ENCODE results near the gene PAFAH1B1.
"Not testable (repeated sequence)": the region's sequence is repeated elsewhere in the genome, so short reads cannot be mapped to it uniquely, and the experiment has no call there.

Gene PAFAH1B1

DNA sequence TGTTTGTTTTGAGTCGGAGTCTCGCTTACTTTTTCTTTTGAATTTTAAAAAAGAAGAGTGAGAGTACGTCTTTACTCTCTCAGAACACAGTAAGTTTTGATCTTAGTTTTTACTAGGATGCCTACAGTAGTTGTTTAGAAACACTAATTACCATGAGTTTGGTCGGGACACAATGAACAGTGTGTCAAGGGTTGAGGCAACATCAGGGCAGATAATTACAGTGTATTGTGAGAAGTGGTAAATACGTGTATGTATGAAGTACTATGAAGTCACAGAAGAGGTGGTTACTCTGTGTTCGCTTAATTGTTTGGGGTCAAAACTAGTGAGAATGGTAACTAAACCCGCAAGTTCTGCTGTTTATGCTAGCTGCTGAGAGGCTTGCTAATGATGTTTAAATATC, 18.2 kb downstream of the PAFAH1B1 start:
- H3K27ac ChIP-seq, result no peak overlapping the region
- TF ChIP-seq, protein P1, sequence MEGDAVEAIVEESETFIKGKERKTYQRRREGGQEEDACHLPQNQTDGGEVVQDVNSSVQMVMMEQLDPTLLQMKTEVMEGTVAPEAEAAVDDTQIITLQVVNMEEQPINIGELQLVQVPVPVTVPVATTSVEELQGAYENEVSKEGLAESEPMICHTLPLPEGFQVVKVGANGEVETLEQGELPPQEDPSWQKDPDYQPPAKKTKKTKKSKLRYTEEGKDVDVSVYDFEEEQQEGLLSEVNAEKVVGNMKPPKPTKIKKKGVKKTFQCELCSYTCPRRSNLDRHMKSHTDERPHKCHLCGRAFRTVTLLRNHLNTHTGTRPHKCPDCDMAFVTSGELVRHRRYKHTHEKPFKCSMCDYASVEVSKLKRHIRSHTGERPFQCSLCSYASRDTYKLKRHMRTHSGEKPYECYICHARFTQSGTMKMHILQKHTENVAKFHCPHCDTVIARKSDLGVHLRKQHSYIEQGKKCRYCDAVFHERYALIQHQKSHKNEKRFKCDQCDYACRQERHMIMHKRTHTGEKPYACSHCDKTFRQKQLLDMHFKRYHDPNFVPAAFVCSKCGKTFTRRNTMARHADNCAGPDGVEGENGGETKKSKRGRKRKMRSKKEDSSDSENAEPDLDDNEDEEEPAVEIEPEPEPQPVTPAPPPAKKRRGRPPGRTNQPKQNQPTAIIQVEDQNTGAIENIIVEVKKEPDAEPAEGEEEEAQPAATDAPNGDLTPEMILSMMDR (IDR thresholded peaks at IDR 0.05), result no peak
- intact Hi-C loops (cut with DNase I; ENCODE audit: low total_unique reads), result no loop called here
- H3K4me3 ChIP-seq, result no peak overlapping the region
- no peak for DNase-seq
- H3K27me3 ChIP-seq, result no peaks in the 10 kb centered on the region
- H3K4me1 ChIP-seq, result peaks cover 0 to 83% (median 38%) of the 10 kb centered on the region in 4 donors
- no peaks in the 10 kb centered on the region for H3K36me3 ChIP-seq
- H3K9me3 ChIP-seq, result no peaks in the 10 kb centered on the region

DNA sequence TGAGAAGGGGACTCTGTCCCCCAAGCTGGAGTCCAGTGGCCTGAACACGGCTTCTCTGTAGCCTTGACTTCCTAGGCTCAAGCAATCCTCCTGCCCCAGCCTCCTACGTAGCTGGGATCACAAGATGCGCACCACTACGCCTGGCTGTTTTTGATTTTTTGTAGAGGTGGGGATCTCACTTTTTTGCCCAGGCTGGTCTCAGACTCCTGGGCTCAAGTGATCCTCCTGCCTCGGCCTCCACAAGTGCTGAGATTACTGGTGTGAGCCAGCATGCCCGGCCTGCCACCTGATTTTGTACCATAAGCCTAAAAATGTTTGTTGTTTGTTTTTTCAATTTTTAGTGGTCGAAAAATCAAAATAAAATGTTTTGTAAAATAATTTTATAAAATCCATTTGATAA, 19.2 kb downstream of the PAFAH1B1 start:
- DNase-seq, result no peak
- peaks cover 0 to 83% (median 37%) of the 10 kb centered on the region in 4 donors for H3K4me1 ChIP-seq
- no peak overlapping the region for H3K27ac ChIP-seq
- H3K9me3 ChIP-seq, result no peaks in the 10 kb centered on the region
- no peaks in the 10 kb centered on the region for H3K36me3 ChIP-seq
- intact Hi-C loops (cut with DNase I; ENCODE audit: low total_unique reads), result no loop called here
- H3K27me3 ChIP-seq, result no peaks in the 10 kb centered on the region
- TF ChIP-seq, protein P1 (IDR thresholded peaks at IDR 0.05), result no peak
- H3K4me3 ChIP-seq, result no peak overlapping the region

DNA sequence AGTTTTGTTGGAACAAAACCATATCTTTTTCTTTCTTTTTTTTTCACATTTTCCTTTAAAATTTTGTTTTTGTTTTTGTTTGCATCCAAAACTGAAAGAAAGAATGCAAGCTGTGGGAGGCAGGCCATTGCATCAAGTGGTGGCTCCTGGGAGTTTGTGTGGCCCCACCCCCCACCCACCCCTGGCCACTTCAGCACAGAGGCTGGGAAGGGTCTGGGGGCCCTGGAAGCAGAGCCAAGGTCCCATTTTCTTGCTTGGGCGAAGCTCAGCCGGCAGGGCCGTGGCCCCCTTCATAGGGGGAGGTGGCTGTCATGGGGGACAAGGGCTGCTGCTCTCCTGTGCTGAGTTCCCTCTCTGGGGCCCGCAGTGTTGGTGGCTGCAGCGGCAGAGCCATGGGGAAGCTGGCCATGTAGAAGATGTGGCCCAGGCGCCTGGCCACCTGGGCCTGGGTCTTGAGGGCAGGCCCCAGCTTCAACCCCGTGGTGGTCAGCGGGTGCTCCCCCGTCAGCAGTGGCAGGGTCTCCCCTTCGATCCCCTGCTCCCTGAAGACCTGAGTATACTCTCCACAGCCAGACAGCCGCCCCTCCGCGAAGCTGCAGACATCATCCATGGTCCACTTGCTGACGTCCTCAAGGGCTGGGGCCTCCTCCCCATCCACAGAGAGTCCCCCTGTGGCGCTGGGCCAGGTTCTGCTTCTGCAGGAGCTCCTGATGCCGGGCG, 19.8 kb downstream of the PAFAH1B1 start:
- Histone ChIP-seq H3K9me3 (no peaks in the 10 kb centered on the region), H3K36me3 (no peaks in the 10 kb centered on the region), H3K27ac (no peak overlapping the region), H3K4me3 (no peak overlapping the region), H3K27me3 (no peaks in the 10 kb centered on the region), H3K4me1 (peaks cover 0 to 84% (median 36%) of the 10 kb centered on the region in 4 donors)
- intact Hi-C loops (cut with DNase I; ENCODE audit: low total_unique reads), result no loop called here
- TF ChIP-seq, protein P1 (IDR thresholded peaks at IDR 0.05), result no peak
- no peak for DNase-seq

DNA sequence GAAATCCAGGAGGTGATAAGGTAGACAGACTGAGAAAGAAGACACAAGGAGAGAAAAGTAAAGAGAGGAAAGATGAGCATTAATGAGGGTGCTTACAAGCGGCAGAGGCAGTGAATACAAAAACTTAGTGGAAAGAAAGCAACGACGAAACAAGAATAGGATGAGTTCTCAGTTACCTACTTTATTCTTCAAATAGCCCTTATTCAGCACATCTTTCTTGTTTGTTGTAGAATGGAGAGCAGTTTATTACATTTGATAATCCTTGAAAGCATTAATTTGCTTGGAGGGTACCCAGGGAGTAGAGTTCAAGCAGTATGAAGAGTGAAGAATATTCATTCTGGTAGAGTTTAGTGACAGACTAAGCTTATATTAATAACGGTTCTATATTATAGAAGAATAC, 22.4 kb downstream of the PAFAH1B1 start:
- intact Hi-C loops (cut with DNase I; ENCODE audit: low total_unique reads), result no loop called here
- no peaks in the 10 kb centered on the region for H3K36me3 ChIP-seq
- no peak overlapping the region for H3K4me3 ChIP-seq
- peaks cover 0 to 82% (median 21%) of the 10 kb centered on the region in 4 donors for H3K4me1 ChIP-seq
- DNase-seq, result no peak
- no peak overlapping the region for H3K27ac ChIP-seq
- TF ChIP-seq, protein P1 (IDR thresholded peaks at IDR 0.05), result no peak
- no peaks in the 10 kb centered on the region for H3K9me3 ChIP-seq
- H3K27me3 ChIP-seq, result no peaks in the 10 kb centered on the region

DNA sequence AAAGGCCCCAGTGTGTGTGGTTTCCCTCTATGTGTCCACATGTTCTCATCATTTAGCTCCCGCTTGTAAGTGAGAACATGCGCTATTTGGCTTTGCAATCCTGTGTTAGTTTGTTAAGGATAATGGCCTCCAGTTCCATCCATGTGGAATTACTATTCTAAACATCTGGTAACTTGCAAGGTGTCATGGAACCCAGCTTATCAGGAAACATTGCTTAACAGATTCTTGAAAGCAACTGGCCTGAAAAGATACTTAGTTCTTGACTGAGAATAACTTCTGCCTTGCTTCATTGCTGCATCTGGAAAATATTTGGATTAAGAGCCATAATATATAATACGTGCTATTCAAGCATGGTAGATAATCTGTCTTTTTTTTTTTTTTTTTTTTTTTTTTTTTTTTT, 27.8 kb downstream of the PAFAH1B1 start:
- no peak for DNase-seq
- TF ChIP-seq, protein P1 (IDR thresholded peaks at IDR 0.05), result no peak
- Histone ChIP-seq H3K9me3 (no peaks in the 10 kb centered on the region), H3K27me3 (no peaks in the 10 kb centered on the region), H3K4me3 (no peak overlapping the region), H3K4me1 (peaks cover 0 to 65% (median 21%) of the 10 kb centered on the region in 4 donors), H3K36me3 (peaks cover 0 to 5% (median 0%) of the 10 kb centered on the region in 3 donors), H3K27ac (no peak overlapping the region)
- intact Hi-C loops (cut with DNase I; ENCODE audit: low total_unique reads), result no loop called here

DNA sequence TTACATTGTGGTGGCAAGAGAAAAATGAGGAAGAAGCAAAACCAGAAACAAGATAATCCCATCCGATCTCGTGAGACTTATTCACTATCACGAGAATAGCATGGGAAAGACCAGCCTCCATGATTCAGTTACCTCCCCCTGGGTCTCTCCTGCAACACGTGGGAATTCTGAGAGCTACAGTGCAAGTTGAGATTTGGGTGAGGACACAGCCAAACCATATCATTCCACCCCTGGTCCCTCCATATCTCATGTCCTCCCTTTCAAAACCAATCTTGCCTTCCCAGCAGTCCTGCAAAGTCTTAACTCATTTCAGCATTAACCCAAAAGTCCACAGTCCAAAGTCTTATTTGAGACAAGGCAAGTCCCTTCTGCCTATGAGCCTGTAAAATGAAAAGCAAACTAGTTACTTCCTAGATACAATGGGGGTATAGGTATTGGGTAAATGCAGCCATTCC, 28.5 kb downstream of the PAFAH1B1 start:
- H3K9me3 ChIP-seq; H3K36me3 ChIP-seq; DNase-seq; intact Hi-C loops (cut with DNase I; ENCODE audit: low total_unique reads); H3K4me3 ChIP-seq; H3K27ac ChIP-seq; H3K27me3 ChIP-seq: not testable (repeated sequence)
- peaks cover 0 to 61% (median 20%) of the 10 kb centered on the region in 4 donors for H3K4me1 ChIP-seq

DNA sequence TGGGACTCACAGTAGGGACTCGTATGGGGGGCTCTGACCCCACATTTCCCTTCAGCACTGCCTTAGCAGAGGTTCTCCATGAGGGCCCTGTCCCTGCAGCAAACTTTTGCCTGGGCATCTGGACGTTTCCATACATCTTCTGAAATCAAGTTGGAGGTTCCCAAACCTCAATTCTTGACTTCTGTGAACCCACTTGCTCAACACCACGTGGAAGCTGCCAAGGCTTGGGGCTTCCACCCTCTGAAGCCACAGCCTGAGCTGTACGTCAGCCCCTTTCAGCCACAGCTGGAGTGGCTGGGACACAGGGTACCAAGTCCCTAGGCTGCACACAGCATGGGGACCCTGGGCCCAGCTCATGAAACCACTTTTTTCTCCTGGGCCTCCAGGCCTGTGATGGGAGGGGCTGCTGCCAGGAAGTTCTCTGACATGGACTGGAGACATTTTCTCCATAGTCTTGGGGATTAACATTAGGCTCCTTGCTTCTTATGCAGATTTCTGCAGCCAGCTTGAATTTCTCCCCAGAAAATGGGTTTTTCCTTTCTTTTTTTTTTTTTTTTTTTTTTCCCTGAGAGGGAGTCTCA, 29.4 kb downstream of the PAFAH1B1 start:
- H3K27me3 ChIP-seq; H3K36me3 ChIP-seq; H3K4me3 ChIP-seq; H3K9me3 ChIP-seq; DNase-seq; intact Hi-C loops (cut with DNase I; ENCODE audit: low total_unique reads); H3K27ac ChIP-seq: not testable (repeated sequence)
- peaks cover 0 to 52% (median 15%) of the 10 kb centered on the region in 4 donors for H3K4me1 ChIP-seq
